Measurements from ENCODE around the gene UST.
A peak's percentile ranks its signal among the peaks of the same experiment; 100 is the strongest.

UST gene

GRCh38 chr6:148887181-148887580, 140.4 kb downstream of the UST start:
- TF ChIP-seq, protein P1, sequence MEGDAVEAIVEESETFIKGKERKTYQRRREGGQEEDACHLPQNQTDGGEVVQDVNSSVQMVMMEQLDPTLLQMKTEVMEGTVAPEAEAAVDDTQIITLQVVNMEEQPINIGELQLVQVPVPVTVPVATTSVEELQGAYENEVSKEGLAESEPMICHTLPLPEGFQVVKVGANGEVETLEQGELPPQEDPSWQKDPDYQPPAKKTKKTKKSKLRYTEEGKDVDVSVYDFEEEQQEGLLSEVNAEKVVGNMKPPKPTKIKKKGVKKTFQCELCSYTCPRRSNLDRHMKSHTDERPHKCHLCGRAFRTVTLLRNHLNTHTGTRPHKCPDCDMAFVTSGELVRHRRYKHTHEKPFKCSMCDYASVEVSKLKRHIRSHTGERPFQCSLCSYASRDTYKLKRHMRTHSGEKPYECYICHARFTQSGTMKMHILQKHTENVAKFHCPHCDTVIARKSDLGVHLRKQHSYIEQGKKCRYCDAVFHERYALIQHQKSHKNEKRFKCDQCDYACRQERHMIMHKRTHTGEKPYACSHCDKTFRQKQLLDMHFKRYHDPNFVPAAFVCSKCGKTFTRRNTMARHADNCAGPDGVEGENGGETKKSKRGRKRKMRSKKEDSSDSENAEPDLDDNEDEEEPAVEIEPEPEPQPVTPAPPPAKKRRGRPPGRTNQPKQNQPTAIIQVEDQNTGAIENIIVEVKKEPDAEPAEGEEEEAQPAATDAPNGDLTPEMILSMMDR (conservative IDR thresholded peaks at IDR 0.05; ENCODE audit: low read depth, low read length) = no peak
- DNase-seq (ENCODE audit: low read depth) = no peak
- H3K4me3 ChIP-seq (ENCODE audit: low read depth, low read length) = no peak overlapping the region

DNA sequence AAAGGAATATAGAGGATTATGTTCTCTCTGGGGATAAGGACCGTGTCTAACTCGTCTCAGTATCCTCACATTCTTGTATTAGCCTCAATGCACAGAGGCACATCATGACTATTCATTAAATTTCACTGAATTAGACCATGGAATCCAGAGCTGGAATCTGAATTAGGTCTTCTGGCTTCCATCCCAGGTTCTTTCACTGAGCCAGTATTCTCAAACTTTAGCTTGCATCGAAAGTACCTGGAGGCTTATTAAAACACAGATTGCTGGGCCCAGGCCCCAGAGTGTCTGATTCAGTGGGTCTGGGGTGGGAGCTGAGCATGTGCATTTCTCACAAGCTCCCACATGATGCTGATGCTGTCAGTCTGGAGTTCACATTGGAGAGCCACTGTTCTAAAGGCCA, 142.0 kb downstream of the UST start:
- peak; percentile 28 for DNase-seq (ENCODE audit: low read depth)
- no peak overlapping the region for H3K4me3 ChIP-seq (ENCODE audit: low read depth, low read length)
- TF ChIP-seq, protein P1 (conservative IDR thresholded peaks at IDR 0.05; ENCODE audit: low read depth, low read length) = no peak

DNA sequence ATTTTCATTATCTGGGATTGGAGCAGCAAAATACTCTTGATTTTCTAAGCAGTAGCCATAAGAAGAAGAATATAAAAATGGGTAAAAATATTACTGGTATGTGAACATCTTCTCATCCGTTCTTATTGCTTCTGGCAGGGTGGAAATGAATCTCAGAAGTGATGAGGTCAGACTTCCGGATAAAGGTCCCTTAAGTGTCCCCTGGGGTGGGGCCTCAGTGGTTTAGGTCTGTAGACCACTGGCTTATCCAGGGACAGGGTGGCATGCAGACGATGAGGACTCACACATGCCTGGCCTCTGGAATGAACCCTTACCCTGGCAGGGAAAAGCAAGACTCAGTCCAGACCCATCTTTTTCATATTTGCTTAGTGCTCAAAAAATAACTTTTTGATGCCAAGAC, 143.3 kb downstream of the UST start:
- peak; percentile 22 for DNase-seq (ENCODE audit: low read depth)
- TF ChIP-seq, protein P1 (conservative IDR thresholded peaks at IDR 0.05; ENCODE audit: low read depth, low read length) = no peak
- H3K4me3 ChIP-seq (ENCODE audit: low read depth, low read length) = no peak overlapping the region

DNA sequence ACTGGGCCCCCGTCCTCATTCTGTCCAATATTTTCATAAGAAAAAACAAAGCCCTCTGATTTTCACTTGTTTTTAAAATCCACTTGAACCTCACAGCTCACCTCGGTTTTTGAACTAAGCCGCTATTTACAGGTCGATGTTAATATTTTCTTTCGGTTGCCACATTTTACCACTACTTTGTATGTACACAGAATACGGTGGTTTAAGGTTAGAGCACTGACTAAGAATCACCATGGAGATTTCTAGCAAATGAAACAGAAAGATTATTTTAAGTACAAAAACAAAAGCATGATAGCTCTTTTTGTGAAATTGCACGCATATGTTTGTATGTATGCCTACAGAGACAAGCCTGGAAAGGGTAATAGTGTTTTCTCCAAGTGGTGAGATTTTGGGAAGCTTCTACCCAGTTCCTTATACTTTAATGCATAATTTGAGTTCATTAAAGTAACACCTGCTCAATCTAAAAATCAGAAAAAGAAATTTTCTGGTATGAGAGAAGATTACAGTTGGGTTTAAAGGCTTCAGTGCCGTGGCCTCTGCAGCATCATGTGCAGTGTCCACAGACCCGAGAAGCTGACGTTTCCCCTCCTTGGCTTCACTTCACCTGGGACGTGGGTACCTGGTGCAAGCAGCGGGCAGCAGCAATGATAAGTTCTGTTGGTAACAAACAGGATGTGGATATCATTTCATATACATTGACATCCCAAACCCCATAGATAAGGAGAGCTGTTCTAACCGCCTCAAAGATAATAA, 144.0 kb downstream of the UST start:
- no peak overlapping the region for H3K4me3 ChIP-seq (ENCODE audit: low read depth, low read length)
- TF ChIP-seq, protein P1 (conservative IDR thresholded peaks at IDR 0.05; ENCODE audit: low read depth, low read length) = no peak
- DNase-seq (ENCODE audit: low read depth) = peak; percentile 19

DNA sequence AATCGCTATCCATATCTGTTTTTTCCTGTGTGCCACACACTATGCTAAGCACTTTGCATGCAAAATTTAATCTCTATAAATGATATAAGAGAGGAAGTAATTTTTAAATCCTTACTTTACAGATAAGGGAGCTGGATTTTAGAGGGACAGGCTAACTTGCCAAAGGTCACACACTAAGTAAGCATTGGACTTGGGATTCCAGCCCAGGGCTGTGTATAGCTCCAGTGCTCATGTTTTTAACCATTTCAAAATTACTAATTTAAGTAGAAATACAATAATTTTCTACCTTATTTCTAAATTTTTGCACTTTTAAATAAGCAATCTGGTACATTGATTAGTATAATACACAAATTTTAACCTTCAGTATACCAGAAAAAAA, 144.6 kb downstream of the UST start:
- no peak for DNase-seq (ENCODE audit: low read depth)
- H3K4me3 ChIP-seq (ENCODE audit: low read depth, low read length) = no peak overlapping the region
- TF ChIP-seq, protein P1 (conservative IDR thresholded peaks at IDR 0.05; ENCODE audit: low read depth, low read length) = no peak

DNA sequence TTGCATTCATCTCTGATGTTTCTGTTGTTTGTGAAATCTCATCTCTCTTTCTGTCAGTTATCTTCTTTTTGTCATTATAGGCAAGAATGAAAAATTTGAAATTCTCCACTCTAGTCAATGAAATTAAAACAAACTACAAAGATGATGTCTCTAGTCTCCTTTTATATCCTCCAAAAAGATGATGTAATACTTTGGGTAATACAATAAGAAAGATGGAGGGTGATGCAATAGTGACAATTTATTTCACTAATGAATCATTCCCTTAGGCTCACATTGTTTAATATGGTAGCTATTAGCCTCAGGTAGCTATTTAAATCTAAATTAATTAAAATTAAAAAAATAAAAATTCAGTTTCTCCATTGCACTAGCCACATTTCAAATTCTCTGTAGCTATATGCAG, 145.4 kb downstream of the UST start:
- H3K4me3 ChIP-seq (ENCODE audit: low read depth, low read length) = no peak overlapping the region
- TF ChIP-seq, protein P1 (conservative IDR thresholded peaks at IDR 0.05; ENCODE audit: low read depth, low read length) = no peak
- DNase-seq (ENCODE audit: low read depth) = no peak

GRCh38 chr6:148893073-148893472, 146.2 kb downstream of the UST start:
- H3K4me3 ChIP-seq (ENCODE audit: low read depth, low read length) = no peak overlapping the region
- TF ChIP-seq, protein P1 (conservative IDR thresholded peaks at IDR 0.05; ENCODE audit: low read depth, low read length) = no peak
- no peak for DNase-seq (ENCODE audit: low read depth)
